GM10847 (cell line): ENCODE measurements around the gene KIF1A.

Experiments
- POLR2A ChIP-seq: IDR thresholded peaks from 2 replicates; pipeline ENCODE4 v1.6.1; 2011; ENCODE audit not compliant: insufficient read length; ENCODE audit errors: extremely low read depth

KIF1A gene

DNA sequence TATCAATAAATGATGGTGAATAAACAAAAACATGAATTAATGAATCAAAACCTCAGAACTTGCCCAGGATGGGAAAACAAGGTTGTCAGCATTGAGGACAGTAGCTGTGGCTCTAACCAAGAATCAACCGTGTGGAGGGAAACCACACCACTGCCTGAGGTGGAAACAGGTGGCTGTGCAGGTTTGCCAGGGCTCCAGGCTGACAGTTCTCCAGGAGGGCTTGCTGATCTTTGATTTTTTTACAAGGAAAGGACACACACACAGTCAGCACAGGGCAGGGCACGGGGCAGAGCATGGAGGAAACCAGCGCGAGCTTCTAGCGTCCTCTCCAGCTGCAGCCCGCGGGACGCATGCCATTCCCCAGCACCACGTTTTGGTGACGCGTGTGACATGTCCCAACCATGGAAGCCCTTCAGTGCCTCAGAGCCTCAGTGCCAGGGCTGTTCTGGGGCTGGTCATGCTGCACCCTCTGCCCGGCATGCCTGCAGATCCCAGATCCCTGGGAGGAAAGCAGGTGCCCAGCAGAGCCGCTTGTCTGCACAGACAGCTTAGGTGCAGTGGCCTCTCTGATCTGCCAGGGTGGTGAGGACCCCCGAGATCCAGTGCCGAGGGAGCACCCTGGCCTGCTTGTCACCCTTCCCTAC, 32.8 kb upstream of the KIF1A start:
- TF ChIP-seq POLR2A, result no peak

DNA sequence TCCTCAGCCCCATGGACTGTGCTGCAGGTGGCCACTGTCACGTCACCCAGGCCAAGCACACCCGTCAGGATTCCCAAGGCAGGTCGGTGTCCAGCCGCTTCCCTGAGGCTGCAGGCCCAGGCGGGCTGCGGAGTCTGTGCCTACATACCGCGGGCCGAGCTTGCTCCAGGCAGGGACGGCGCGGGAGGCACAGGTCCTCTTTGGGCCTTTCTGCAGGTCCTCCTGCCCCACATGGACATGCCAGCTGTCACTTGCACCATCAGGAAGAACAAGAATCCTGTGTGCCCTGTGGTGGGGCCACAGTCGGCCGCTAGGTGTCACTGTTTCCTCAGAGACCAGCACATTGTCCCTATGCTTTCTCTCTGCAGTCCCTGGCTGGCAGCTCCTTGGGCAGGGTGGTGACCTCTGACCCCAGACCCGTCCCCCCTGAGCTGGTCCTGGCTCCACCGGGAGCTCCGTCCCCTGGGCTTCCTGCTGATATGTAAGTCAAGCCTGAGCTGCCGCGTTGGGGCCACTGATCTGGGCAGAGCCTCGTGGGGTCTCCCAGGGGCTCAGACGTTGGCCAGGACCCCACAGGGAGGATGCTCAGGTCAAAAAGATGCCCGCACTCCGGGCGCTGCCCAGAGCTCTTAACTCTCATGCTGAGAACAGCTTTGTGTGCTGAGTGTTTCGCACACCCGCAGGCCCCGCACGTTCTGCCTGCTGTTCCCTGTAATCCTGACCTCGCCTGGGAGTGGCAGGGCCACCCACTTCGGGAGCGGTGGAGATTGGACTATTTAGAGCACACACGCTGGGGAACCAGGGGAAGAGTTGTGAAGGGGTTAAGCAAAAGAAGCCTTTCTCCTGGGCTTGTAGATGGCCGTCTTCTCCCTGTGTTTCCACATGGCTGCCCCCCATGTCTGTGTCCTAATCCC, 31.3 kb upstream of the KIF1A start:
- no peak for TF ChIP-seq POLR2A

DNA sequence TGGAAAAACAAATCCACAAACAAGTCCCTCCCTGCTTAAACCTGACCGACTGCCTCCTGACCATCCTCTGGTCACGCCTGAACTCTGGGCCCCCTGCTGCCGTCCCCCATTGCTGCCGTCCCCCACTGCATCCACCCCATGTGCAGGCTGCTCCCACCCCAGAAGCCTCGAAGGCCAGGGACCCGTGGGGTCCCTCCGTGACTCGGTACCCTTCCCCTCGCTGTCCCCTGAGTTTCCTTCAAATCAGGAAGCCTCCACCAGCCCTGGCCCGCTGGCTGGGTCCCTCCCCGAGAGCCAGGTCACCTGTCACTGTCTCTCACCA, 30.7 kb upstream of the KIF1A start:
- TF ChIP-seq POLR2A, result no peak

DNA sequence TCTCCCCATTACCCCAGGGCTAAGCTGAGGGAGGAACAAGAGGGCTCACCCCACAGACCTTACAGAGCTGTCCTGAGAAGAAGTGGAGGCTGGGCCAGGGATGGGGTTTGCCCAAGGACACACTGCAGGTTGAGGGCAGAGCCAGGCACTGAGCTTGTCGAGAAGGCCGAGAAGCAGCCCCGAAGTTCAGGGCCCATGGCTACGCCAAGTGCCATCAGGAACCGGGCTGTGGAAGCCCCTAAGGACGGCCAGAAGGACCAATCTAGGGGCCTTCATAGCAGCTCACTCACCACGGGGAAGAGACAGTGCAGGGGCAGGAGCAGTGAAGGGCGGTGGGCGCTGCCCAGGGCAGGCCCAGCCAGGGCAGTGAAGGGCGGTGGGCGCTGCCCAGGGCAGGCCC, 30.0 kb upstream of the KIF1A start:
- TF ChIP-seq POLR2A, result no peak

DNA sequence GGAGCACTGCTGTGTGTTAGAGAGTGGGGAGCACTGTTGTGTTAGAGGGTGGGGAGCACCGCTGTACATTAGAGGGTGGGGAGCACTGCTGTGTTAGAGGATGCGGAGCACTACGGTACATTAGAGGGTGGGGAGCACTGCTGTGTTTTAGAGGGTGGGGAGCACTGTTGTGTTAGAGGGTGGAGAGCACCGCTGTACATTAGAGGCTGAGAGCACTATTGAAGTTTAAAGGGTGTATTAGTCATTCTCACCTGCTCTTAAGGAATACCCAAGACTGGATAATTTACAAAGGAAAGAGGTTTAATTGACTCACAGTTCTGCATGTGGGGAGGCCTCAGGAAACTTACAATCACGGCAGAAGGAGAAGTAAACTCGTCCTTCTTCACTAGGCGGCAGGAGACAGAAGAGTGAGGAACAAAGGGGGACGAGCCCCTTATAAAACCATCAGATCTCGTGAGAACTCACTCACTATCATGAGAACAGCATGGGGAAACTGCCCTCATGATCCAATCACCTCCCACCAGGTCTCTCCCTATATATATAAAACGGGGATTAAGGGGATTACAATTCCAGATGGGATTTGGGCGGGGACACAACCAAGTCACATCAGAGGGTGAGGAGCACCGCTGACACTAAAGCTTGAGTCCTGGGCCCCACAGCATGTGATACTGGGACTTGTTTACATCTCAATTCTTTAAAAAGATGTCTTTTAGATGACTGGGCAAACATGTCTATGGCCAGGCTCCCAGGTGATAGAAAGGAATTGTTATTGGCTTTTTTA, 29.1 kb upstream of the KIF1A start:
- no peak for TF ChIP-seq POLR2A

- TF ChIP-seq POLR2A, result no peak
These were observed 27.8 kb upstream of the KIF1A start for GRCh38 chr2:240847817-240848216.

DNA sequence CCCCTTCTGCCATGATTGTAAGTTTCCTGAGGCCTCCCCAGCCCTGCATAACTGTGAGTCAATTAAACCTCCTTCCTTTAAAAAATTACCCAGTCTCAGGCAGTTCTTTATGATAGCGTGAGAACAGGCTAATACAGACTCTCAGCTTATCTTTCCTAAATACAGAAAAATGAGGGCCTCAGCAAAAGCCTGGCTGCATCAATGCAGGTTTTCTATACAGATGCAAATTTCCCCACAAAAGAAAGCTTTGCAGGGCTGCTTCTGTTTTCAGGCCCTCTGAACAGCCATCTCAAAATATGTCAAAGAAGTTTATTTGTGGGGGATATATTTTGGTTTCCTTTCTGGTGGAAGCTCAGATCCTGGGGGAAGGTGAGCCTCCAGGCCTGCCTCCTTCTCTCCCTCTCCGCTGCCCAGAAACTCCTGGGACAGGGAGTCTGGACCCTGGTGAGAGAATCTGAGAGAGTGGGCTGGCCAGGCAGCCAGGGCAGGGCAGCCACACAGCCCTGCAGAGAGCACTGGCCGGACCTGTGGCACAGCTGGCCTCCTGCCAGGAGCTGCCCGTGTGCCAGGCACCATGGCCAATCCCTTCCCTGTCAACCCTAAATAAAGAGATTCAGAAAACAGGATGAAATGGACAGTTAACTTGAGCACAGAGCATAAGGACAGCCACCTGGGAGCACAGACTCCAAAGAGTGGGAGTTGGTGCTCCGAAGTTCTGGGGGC, 27.0 kb upstream of the KIF1A start:
- TF ChIP-seq POLR2A, result no peak

DNA sequence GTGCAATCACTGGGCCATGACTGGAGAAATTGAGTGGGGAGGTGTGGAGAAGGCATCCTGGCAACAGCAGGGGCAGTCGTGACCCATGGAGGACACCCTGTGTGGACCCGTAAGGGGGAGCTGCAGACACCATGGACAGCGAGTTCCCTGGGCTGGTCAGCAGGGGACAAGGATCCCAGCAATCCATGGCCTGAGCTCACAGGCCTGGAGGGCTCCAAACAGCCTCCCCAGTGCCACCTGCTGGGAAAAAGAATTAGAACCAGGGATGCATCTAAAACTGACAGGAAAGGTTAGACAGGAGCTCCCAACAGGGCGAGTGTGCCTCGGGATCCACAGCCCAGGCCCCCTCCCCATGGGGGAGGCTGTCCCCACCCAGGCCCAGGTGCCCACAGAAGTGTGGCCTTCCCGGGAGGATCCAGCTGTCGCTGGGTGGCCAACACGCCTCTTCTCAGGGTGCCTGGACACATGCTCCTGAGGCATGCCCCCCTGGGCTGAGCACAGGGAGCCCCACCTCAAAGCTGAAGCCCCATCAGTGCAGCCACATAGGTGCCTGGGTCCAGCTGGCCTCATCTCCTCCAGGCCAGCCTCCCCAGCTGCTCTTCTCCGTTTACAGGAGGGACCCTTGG, 20.5 kb upstream of the KIF1A start:
- no peak for TF ChIP-seq POLR2A

DNA sequence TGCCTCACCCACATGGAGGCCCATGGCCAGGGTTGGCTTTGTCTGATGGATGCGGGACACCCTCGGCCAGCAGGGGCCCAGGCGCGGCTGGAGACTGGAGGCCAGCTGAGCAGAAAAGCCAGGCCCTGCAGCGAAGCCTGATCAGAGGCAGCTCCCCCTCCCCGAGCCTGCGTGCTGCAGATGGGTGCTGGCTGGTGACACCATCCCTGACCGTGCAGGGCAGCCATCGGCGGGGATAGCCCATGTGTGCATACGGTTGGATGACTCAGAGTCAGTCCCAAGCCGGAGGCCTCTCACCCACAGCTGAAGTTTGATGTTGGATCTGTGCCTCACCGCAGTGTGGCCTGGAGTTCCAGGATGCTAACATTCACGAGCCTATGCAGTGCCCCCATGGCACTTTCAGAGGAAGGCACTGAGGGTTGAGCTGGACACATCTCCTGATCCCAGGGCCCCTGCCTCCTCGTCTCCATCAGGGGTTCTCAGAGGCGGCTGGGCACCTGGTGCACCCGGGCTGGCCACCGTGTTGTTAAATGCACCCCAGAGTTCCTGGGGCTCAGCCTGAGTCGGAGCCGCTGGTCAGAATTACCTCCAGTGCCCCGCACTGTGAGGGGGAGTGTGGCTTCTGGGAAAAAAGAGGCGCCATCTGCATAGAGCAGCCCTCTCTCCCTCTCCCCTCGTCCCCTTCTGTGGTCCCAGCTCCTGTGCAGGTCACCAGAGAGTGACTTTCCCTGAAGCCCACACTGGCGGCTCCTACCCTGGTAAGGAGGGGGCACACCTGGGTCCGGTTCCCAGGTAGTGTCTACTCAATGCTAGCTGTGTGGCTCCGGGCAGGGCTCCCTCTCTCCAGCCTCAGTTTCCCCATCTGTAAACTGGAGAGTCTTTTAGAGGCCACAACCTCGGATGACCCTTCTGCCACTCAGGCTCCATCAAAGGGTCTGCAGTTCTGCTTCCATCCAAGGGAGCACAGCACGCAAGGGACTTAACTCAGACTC, 19.4 kb upstream of the KIF1A start:
- no peak for TF ChIP-seq POLR2A

- TF ChIP-seq POLR2A, result no peak
These were observed 17.6 kb upstream of the KIF1A start for GRCh38 chr2:240837621-240838020.

DNA sequence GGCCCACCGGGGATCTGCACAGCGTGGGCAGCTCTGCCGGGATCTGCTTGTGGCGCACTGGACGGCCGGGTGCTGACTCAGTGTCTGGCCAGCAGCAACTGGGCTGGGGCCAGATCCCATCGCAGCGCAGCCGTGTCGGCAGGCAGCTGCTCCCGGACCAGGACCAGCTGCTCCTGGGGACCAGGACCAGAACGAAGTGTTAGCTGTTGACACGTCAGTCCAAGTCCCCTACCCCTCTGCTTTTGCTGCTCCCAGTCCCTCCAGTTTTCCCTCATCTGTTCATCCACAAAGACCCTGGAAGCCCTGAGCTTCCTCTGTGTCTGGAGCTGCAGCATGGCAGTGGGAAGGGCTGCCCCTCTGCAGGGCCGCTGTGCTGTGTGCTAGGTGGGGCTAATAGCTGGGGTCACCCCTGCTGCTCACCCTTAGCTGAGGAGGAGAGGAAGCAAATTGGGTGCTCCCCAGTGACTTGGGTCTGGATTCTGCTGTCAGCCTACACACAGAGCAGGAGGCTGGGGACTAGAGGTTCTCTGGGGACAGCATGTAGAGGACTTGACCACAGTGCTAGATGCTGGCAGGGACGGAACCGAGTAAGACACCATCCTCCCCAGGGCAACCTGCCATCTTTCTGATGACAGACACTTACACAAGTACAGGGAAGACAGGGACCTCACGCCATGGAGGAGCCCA, 16.9 kb upstream of the KIF1A start:
- TF ChIP-seq POLR2A, result no peak

DNA sequence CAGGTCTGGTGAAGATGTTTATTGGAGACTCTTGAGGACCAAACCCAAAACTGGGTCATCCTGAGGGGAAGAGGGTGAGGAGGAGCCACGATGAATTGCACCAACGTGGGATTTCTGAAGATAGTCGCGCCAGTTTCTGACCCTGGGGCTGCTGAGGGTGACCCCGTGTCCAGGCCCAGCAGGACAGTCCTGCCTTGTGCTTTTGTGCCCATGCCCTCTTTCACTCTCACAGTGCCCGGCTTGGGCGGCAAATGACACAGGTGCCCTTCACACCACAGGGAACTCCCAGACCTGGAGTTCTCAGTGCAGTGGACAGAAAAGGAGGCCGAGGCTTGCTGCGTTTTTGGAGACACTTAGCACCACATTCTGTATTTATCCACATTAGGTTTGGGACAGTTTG, 15.5 kb upstream of the KIF1A start:
- no peak for TF ChIP-seq POLR2A

- TF ChIP-seq POLR2A, result no peak
These were observed 14.5 kb upstream of the KIF1A start for GRCh38 chr2:240834377-240834975.
